Vagina (tissue), 2 donors: ENCODE results near the gene RRH. TPM values are rescaled to one million over a fixed set of nuclear protein-coding genes. Genes with fewer than 3 reads are reported as not detected.
A peak's percentile ranks its signal among the peaks of the same experiment; 100 is the strongest.

ENCODE experiments used
- DNase-seq, 2 donors: peaks; one replicate each; pipeline ENCODE4 v3.0.0-alpha.2; 2017; ENCODE audit errors: extremely low spot score in 2 of 2
- H3K27ac ChIP-seq: fragments of 200-600 bp; sonication (generic); one replicate; pipeline ENCODE4 v1.5.1; 2019
- H3K27me3 ChIP-seq: fragments of 200-600 bp; sonication (generic); one replicate; pipeline ENCODE4 v1.5.1; 2019
- H3K36me3 ChIP-seq, 2 donors: fragments of 200-600 bp; sonication (generic); one replicate each; pipeline ENCODE4 v1.5.1; 2017 to 2019
- H3K4me1 ChIP-seq: fragments of 200-600 bp; sonication (generic); one replicate; pipeline ENCODE4 v1.5.1; 2019
- H3K4me3 ChIP-seq, 2 donors: fragments of 200-600 bp; sonication (generic); 1 replicate in 1 of 2; 2 replicates in 1 of 2; pipeline ENCODE4 v1.5.1; 2016 to 2019
- H3K9me3 ChIP-seq: fragments of 200-600 bp; sonication (generic); one replicate; pipeline ENCODE4 v1.5.1; 2019
- CTCF ChIP-seq, 3 experiments: fragments of 450-650 bp in 2 of 3; fragments of 200-600 bp in 1 of 3; sonication (generic) in 1 of 3; IDR thresholded peaks; one replicate each; pipeline ENCODE4 v1.5.1; 2017 to 2019; ENCODE audit warnings: antibody characterized with exemption in 3 of 3, mild to moderate bottlenecking in 2 of 3, moderate library complexity in 2 of 3
- POLR2A ChIP-seq, 2 donors: fragments of 450-650 bp; IDR thresholded peaks; one replicate each; pipeline ENCODE4 v1.6.1; 2017; ENCODE audit warnings: antibody characterized with exemption in 2 of 2, mild to moderate bottlenecking in 2 of 2, moderate library complexity in 2 of 2
- POLR2AphosphoS5 ChIP-seq, 2 donors: sonication (generic); formaldehyde crosslinking; IDR thresholded peaks; one replicate each; pipeline ENCODE4 v1.9.0; 2017; ENCODE audit warnings: antibody characterized with exemption in 2 of 2, mild to moderate bottlenecking in 2 of 2, low read depth in 1 of 2; ENCODE audit not compliant: insufficient read depth in 1 of 2
- intact Hi-C: fragments of 100-400 bp; cut with DNase I; formaldehyde crosslinking; loops from one replicate; pipeline ENCODE4 v1.15.1; 2023
- total RNA-seq: library from RNA; depleted of rRNA; stranded (reverse); fragments of >200 nt; gene quantifications from one replicate; pipeline ENCODE4 v1.2.3, GENCODE V29; 2016

RRH gene
- total RNA-seq, 1 donor from 2014 or later, result not detected

GRCh38 chr4:109816894-109817293 is 10.9 kb upstream of the RRH start:
- TF ChIP-seq CTCF (IDR thresholded peaks at IDR 0.05) (no peak), POLR2AphosphoS5 (IDR thresholded peaks at IDR 0.05; ENCODE audit: insufficient read depth in 1 of 2, low read depth in 1 of 2) (no peak), POLR2A (IDR thresholded peaks at IDR 0.05) (no peak)
- Histone ChIP-seq H3K4me3 (no peak overlapping the region), H3K4me1 (peaks cover 29% of the 10 kb centered on the region), H3K9me3 (no peaks in the 10 kb centered on the region), H3K36me3 (peaks cover 0 to 18% of the 10 kb centered on the region in 2 donors), H3K27me3 (no peaks in the 10 kb centered on the region), H3K27ac (no peak overlapping the region)
- intact Hi-C loops, result loop anchor here (10.0 kb wide), 1 partner anchor 392 kb away; no protein-coding TSS in a partner anchor
- DNase-seq, result no peak

GRCh38 chr4:109818268-109818667 is 9.5 kb upstream of the RRH start:
- Histone ChIP-seq H3K9me3 (no peaks in the 10 kb centered on the region), H3K4me3 (no peak overlapping the region), H3K27me3 (no peaks in the 10 kb centered on the region), H3K36me3 (peaks cover 0 to 25% of the 10 kb centered on the region in 2 donors), H3K27ac (no peak overlapping the region), H3K4me1 (peaks cover 29% of the 10 kb centered on the region)
- TF ChIP-seq POLR2AphosphoS5 (IDR thresholded peaks at IDR 0.05; ENCODE audit: insufficient read depth in 1 of 2, low read depth in 1 of 2), result no peak
- TF ChIP-seq CTCF (IDR thresholded peaks at IDR 0.05), result no peak
- TF ChIP-seq POLR2A (IDR thresholded peaks at IDR 0.05), result no peak
- DNase-seq, result no peak
- intact Hi-C loops, result loop anchor here (10.0 kb wide), 1 partner anchor 393 kb away; no protein-coding TSS in a partner anchor

DNA sequence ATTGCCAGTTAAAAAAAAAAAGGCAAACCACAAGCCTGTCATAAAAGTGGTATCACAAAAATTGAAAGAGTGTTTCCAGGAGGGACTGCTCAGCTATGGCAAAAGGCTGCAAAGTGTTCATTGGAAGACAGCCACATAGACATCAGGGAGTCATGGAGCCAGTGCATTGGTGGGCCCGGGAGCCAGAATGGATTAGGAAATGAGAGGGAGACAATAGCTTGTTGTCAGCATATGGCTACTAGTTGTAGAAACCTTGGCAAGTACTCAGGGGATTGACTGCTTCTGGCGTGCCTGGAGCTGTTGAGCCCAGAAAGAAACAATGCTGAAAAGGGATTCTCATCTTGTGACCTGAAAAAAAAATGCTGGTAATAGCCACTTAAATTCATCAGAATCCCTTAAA is 7.2 kb upstream of the RRH start:
- no peak overlapping the region for H3K27ac ChIP-seq
- TF ChIP-seq POLR2A (IDR thresholded peaks at IDR 0.05) (no peak), POLR2AphosphoS5 (IDR thresholded peaks at IDR 0.05; ENCODE audit: insufficient read depth in 1 of 2, low read depth in 1 of 2) (no peak), CTCF (IDR thresholded peaks at IDR 0.05) (no peak)
- peaks cover 0 to 35% of the 10 kb centered on the region in 2 donors for H3K36me3 ChIP-seq
- H3K4me1 ChIP-seq, result peaks cover 21% of the 10 kb centered on the region
- H3K27me3 ChIP-seq, result no peaks in the 10 kb centered on the region
- H3K4me3 ChIP-seq, result no peak overlapping the region
- no peak for DNase-seq
- intact Hi-C loops, result no loop called here
- no peaks in the 10 kb centered on the region for H3K9me3 ChIP-seq

GRCh38 chr4:109821185-109821584 is 6.6 kb upstream of the RRH start:
- H3K9me3 ChIP-seq, result no peaks in the 10 kb centered on the region
- no peak for DNase-seq
- no peak overlapping the region for H3K27ac ChIP-seq
- TF ChIP-seq POLR2AphosphoS5 (IDR thresholded peaks at IDR 0.05; ENCODE audit: insufficient read depth in 1 of 2, low read depth in 1 of 2) (no peak), CTCF (IDR thresholded peaks at IDR 0.05) (no peak), POLR2A (IDR thresholded peaks at IDR 0.05) (no peak)
- intact Hi-C loops, result no loop called here
- no peaks in the 10 kb centered on the region for H3K27me3 ChIP-seq
- no peak overlapping the region for H3K4me3 ChIP-seq
- peaks cover 0 to 35% of the 10 kb centered on the region in 2 donors for H3K36me3 ChIP-seq
- H3K4me1 ChIP-seq, result peaks cover 17% of the 10 kb centered on the region

DNA sequence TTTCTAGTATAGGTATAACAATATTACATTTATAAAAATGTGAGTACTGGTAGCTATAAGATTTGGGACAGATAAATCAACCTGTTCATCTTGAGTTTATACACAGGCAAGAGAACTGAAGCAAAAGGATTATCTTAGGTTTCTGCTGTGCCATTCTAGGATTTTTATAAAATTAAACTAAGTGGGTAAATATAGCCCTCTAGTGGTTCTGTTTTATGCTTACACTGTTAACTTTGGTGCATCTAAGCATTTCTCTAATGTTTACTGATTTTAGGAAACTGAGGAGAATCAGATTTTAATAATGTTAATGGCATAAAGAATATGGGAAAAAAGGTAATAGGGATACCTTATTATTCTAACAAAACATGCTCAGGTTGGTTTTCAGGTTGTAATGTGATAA is 1.1 kb upstream of the RRH start:
- Histone ChIP-seq H3K36me3 (peaks cover 0 to 17% of the 10 kb centered on the region in 2 donors), H3K4me1 (no peaks in the 10 kb centered on the region), H3K4me3 (no peak overlapping the region), H3K27ac (no peak overlapping the region), H3K27me3 (no peaks in the 10 kb centered on the region), H3K9me3 (no peaks in the 10 kb centered on the region)
- TF ChIP-seq POLR2A (IDR thresholded peaks at IDR 0.05) (no peak), CTCF (IDR thresholded peaks at IDR 0.05) (peak in 2 of 3 experiments; percentile 23 to 33), POLR2AphosphoS5 (IDR thresholded peaks at IDR 0.05; ENCODE audit: insufficient read depth in 1 of 2, low read depth in 1 of 2) (no peak)
- intact Hi-C loops, result no loop called here
- no peak for DNase-seq
